Liver (tissue), 9 donors: ENCODE results near the gene TMEM8B. TPM values are rescaled to one million over a fixed set of nuclear protein-coding genes. Genes with fewer than 3 reads are reported as not detected.

Source experiments
- DNase-seq: peaks from one replicate; pipeline ENCODE4 v3.0.0-alpha.2; 2017; ENCODE audit warnings: low spot score
- H3K27ac ChIP-seq, 2 donors: one replicate each; pipeline ENCODE4 v1.7.0; 2013; ENCODE audit warnings: inconsistent platforms in 2 of 2, low read length in 2 of 2, control low read depth in 1 of 2, low read depth in 1 of 2, mild to moderate bottlenecking in 1 of 2
- H3K27me3 ChIP-seq, 4 donors: one replicate each; pipeline versions ENCODE4 v1.6.1 to v1.7.0; 2013; ENCODE audit warnings: low read length in 3 of 4, inconsistent platforms in 1 of 4, mild to moderate bottlenecking in 1 of 4, moderate library complexity in 1 of 4; ENCODE audit not compliant: control insufficient read depth in 4 of 4, insufficient read depth in 4 of 4
- H3K36me3 ChIP-seq, 4 donors: one replicate each; pipeline versions ENCODE4 v1.6.1 to v1.7.0; 2013; ENCODE audit warnings: low read length in 3 of 4, mild to moderate bottlenecking in 3 of 4, low read depth in 1 of 4, moderate library complexity in 1 of 4; ENCODE audit not compliant: control insufficient read depth in 4 of 4, insufficient read depth in 3 of 4
- H3K4me1 ChIP-seq, 4 donors: one replicate each; pipeline versions ENCODE4 v1.6.1 to v1.7.0; 2013; ENCODE audit warnings: low read length in 3 of 4, mild to moderate bottlenecking in 3 of 4, moderate library complexity in 1 of 4; ENCODE audit not compliant: control insufficient read depth in 4 of 4, insufficient read depth in 4 of 4
- H3K4me3 ChIP-seq, 3 donors: one replicate each; pipeline versions ENCODE4 v1.6.1 to v1.7.0; 2013; ENCODE audit warnings: low read length in 3 of 3, control low read depth in 1 of 3, low read depth in 1 of 3, mild to moderate bottlenecking in 1 of 3
- H3K9ac ChIP-seq, 2 donors: one replicate each; pipeline ENCODE4 v1.7.0; 2013; ENCODE audit warnings: low read length in 2 of 2, mild to moderate bottlenecking in 2 of 2, moderate library complexity in 2 of 2, control low read depth in 1 of 2, low read depth in 1 of 2
- H3K9me3 ChIP-seq, 4 donors: one replicate each; pipeline versions ENCODE4 v1.6.1 to v1.7.0; 2013; ENCODE audit warnings: low read length in 3 of 4; ENCODE audit not compliant: control insufficient read depth in 4 of 4
- EGR1 ChIP-seq, 2 donors: IDR thresholded peaks; 2 replicates each; pipeline ENCODE4 v1.6.1; 2016 to 2018; ENCODE audit warnings: antibody characterized with exemption in 2 of 2, low read depth in 2 of 2
- FOXA2 ChIP-seq: IDR thresholded peaks from 2 replicates; pipeline ENCODE4 v1.6.1; 2016; ENCODE audit warnings: antibody characterized with exemption
- GABPA ChIP-seq, 2 donors: IDR thresholded peaks in 1 of 2; conservative IDR thresholded peaks in 1 of 2; 2 replicates each; pipeline ENCODE4 v1.6.1; 2016; ENCODE audit warnings: antibody characterized with exemption in 2 of 2, mild to moderate bottlenecking in 1 of 2, moderate library complexity in 1 of 2
- HNF4A ChIP-seq, 2 donors: conservative IDR thresholded peaks; 2 replicates each; pipeline ENCODE4 v1.6.1; 2016; ENCODE audit warnings: antibody characterized with exemption in 2 of 2, mild to moderate bottlenecking in 2 of 2
- JUND ChIP-seq, 2 donors: IDR thresholded peaks; 2 replicates each; pipeline ENCODE4 v1.6.1; 2016; ENCODE audit warnings: antibody characterized with exemption in 2 of 2
- NR2F2 ChIP-seq: IDR thresholded peaks from 2 replicates; pipeline ENCODE4 v1.6.1; 2016; ENCODE audit warnings: antibody characterized with exemption
- RAD21 ChIP-seq, 2 donors: IDR thresholded peaks; 2 replicates each; pipeline ENCODE4 v1.6.1; 2016; ENCODE audit warnings: antibody characterized with exemption in 2 of 2, mild to moderate bottlenecking in 2 of 2
- SP1 ChIP-seq: IDR thresholded peaks from 2 replicates; pipeline ENCODE4 v1.6.1; 2018; ENCODE audit warnings: antibody characterized with exemption, mild to moderate bottlenecking
- TAF1 ChIP-seq: conservative IDR thresholded peaks from 2 replicates; pipeline ENCODE4 v1.6.1; 2016; ENCODE audit warnings: antibody characterized with exemption, mild to moderate bottlenecking
- YY1 ChIP-seq: IDR thresholded peaks from 2 replicates; pipeline ENCODE4 v1.6.1; 2016; ENCODE audit warnings: antibody characterized with exemption, mild to moderate bottlenecking
- WGBS: extraction: QIAGEN DNeasy Blood & Tissue Kit; methylation state at CpG from one replicate; pipeline ENCODE4 v1.1.7; 2013; 5-methylcytosine and 5-hydroxymethylcytosine counted together
- polyA plus RNA-seq, 2 donors: library from polyadenylated mRNA; stranded (reverse) in 1 of 2; unstranded in 1 of 2; fragments of 200-250 nt in 1 of 2; fragments of >200 nt in 1 of 2; fragmentation: Nextera tagmentation in 1 of 2; extraction: Ambion mirVana in 1 of 2; gene quantifications; one replicate each; pipeline versions ENCODE4 v1.2.1 to v1.2.3, GENCODE V29; 2013 to 2015
- total RNA-seq, 2 donors: library from RNA; depleted of rRNA; stranded (reverse); fragments of >200 nt; gene quantifications; one replicate each; pipeline ENCODE4 v1.2.3, GENCODE V29; 2014
- TF ChIP-seq, protein P1 (sequence below): IDR thresholded peaks from 2 replicates; pipeline ENCODE4 v1.6.1; 2016; ENCODE audit warnings: antibody characterized with exemption
- TF ChIP-seq, protein P2 (sequence below): IDR thresholded peaks from 2 replicates; pipeline ENCODE4 v1.6.1; 2016; ENCODE audit warnings: antibody characterized with exemption, mild to moderate bottlenecking
- TF ChIP-seq, protein P3 (sequence below): IDR thresholded peaks from 2 replicates; pipeline ENCODE4 v1.6.1; 2016; ENCODE audit warnings: antibody characterized with exemption
- TF ChIP-seq, protein P4 (sequence below): fragments of 150-350 bp; IDR thresholded peaks from 2 replicates; pipeline ENCODE4 v1.5.1; 2017; ENCODE audit warnings: improper control_type of control experiment, low read depth, low read length; ENCODE audit not compliant: missing input control
- donor health status: healthy.
- donor health status: healthy.
- donor health status: healthy.
- donor health status: healthy.
- donor health status: healthy.

Gene TMEM8B
- total and polyA plus RNA-seq, 4 donors: 1.1 to 5.4 (median 2.7) TPM

DNA sequence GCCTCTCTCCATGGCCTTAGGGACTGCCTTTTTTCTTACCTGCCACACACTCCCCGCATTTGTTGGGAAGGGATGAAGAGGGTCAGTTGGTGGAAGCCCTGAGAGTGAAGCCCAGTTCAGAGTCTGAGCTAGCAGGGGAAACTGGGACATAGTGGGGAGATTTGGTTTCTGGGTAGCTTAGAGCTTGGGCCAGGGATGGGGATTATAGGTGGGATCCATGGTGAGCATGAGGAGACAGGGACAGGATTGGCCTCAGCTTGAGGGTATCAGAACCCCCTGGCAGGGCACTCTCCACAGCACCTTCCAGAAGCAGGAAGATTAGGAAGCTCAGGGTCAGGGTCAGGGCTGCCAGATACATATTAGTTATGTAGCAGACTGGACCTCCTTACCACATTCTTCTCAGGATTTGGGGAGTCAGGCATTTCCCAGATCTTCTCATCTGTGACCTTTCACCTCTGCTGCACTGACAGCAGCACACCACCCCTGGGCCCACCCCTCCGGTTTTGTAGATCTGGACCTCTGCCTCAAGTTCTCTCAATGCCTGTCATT lies 23.3 kb downstream of the TMEM8B start:
- H3K9ac ChIP-seq: no peak overlapping the region
- no peaks in the 10 kb centered on the region for H3K36me3 ChIP-seq
- no peak overlapping the region for H3K4me3 ChIP-seq
- no peaks in the 10 kb centered on the region for H3K9me3 ChIP-seq
- no peak for DNase-seq
- H3K27me3 ChIP-seq: no peaks in the 10 kb centered on the region
- no peak overlapping the region for H3K27ac ChIP-seq
- 96% methylated on average over 2 of the region's 2 CpGs for whole genome bisulfite sequencing
- no peaks in the 10 kb centered on the region for H3K4me1 ChIP-seq
- TF ChIP-seq EGR1 (IDR thresholded peaks at IDR 0.05; ENCODE audit: low read depth in 2 of 2) (no peak), SP1 (no peak), HNF4A (conservative IDR thresholded peaks at IDR 0.05) (no peak), FOXA2 (no peak), NR2F2 (no peak), GABPA (IDR thresholded peaks at IDR 0.05 in 1 of 2, conservative IDR thresholded peaks at IDR 0.05 in 1 of 2) (no peak), YY1 (no peak)
- TF ChIP-seq, protein P1, sequence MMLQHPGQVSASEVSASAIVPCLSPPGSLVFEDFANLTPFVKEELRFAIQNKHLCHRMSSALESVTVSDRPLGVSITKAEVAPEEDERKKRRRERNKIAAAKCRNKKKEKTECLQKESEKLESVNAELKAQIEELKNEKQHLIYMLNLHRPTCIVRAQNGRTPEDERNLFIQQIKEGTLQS: no peak
- TF ChIP-seq, protein P2, sequence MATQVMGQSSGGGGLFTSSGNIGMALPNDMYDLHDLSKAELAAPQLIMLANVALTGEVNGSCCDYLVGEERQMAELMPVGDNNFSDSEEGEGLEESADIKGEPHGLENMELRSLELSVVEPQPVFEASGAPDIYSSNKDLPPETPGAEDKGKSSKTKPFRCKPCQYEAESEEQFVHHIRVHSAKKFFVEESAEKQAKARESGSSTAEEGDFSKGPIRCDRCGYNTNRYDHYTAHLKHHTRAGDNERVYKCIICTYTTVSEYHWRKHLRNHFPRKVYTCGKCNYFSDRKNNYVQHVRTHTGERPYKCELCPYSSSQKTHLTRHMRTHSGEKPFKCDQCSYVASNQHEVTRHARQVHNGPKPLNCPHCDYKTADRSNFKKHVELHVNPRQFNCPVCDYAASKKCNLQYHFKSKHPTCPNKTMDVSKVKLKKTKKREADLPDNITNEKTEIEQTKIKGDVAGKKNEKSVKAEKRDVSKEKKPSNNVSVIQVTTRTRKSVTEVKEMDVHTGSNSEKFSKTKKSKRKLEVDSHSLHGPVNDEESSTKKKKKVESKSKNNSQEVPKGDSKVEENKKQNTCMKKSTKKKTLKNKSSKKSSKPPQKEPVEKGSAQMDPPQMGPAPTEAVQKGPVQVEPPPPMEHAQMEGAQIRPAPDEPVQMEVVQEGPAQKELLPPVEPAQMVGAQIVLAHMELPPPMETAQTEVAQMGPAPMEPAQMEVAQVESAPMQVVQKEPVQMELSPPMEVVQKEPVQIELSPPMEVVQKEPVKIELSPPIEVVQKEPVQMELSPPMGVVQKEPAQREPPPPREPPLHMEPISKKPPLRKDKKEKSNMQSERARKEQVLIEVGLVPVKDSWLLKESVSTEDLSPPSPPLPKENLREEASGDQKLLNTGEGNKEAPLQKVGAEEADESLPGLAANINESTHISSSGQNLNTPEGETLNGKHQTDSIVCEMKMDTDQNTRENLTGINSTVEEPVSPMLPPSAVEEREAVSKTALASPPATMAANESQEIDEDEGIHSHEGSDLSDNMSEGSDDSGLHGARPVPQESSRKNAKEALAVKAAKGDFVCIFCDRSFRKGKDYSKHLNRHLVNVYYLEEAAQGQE: no peak
- TF ChIP-seq, protein P3, sequence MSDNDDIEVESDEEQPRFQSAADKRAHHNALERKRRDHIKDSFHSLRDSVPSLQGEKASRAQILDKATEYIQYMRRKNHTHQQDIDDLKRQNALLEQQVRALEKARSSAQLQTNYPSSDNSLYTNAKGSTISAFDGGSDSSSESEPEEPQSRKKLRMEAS: no peak

DNA sequence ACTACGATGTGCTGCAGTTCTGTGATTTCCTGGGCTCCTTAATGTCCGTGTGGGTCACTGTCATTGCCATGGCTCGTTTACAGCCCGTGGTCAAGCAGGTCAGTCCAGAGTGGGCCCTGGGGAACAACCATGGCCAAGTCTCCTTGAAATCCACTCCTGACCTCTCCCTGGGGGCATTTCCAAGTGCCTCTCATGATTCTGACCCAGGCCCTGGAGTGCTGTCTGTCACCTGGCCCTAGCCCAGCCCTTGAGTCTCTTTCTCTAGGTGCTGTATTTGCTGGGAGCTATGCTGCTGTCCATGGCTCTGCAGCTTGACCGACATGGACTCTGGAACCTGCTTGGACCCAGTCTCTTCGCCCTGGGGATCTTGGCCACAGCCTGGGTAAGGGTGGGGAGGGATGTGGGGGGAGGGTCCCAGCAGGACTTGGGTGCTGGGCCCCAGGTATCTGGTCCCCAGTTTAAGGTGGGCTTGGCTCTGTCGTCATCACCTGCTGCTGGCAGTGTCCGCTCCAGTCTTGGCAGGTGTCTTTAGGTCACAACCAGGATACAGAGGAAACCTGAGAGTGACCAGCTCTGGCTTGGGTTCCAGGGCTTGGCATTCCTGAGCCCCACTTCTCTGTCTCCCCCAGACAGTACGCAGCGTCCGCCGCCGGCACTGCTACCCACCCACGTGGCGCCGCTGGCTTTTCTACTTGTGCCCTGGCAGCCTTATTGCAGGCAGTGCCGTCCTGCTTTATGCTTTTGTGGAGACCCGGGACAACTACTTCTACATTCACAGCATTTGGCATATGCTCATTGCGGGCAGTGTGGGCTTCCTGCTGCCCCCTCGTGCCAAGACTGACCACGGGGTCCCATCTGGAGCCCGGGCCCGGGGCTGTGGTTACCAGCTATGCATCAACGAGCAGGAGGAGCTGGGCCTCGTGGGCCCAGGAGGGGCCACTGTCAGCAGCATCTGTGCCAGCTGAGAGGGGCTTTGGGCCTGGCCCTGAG lies 24.1 kb downstream of the TMEM8B start:
- no peaks in the 10 kb centered on the region for H3K4me1 ChIP-seq
- no peaks in the 10 kb centered on the region for H3K36me3 ChIP-seq
- H3K27ac ChIP-seq: no peak overlapping the region
- no peaks in the 10 kb centered on the region for H3K27me3 ChIP-seq
- peak; percentile 19 for DNase-seq
- H3K4me3 ChIP-seq: no peak overlapping the region
- no peak overlapping the region for H3K9ac ChIP-seq
- no peaks in the 10 kb centered on the region for H3K9me3 ChIP-seq
- TF ChIP-seq, protein P4, sequence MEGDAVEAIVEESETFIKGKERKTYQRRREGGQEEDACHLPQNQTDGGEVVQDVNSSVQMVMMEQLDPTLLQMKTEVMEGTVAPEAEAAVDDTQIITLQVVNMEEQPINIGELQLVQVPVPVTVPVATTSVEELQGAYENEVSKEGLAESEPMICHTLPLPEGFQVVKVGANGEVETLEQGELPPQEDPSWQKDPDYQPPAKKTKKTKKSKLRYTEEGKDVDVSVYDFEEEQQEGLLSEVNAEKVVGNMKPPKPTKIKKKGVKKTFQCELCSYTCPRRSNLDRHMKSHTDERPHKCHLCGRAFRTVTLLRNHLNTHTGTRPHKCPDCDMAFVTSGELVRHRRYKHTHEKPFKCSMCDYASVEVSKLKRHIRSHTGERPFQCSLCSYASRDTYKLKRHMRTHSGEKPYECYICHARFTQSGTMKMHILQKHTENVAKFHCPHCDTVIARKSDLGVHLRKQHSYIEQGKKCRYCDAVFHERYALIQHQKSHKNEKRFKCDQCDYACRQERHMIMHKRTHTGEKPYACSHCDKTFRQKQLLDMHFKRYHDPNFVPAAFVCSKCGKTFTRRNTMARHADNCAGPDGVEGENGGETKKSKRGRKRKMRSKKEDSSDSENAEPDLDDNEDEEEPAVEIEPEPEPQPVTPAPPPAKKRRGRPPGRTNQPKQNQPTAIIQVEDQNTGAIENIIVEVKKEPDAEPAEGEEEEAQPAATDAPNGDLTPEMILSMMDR: no peak
- no peak for TF ChIP-seq YY1
- TF ChIP-seq, protein P3: no peak
- TF ChIP-seq JUND (IDR thresholded peaks at IDR 0.05): no peak
- no peak for TF ChIP-seq TAF1
- no peak for TF ChIP-seq SP1
- no peak for TF ChIP-seq RAD21 (IDR thresholded peaks at IDR 0.05)
- WGBS: 95% methylated on average over 25 of the region's 25 CpGs
